Adipocyte (in vitro differentiated cells): ENCODE results near the gene NUP88.

Source experiments
- DNase-seq: peaks from one replicate; pipeline ENCODE4 v3.0.0-alpha.2; 2015; ENCODE audit warnings: low read depth
- H3K27me3 ChIP-seq: replicated peaks from 2 replicates; pipeline ENCODE4 v1.7.0; 2013; ENCODE audit warnings: mild to moderate bottlenecking, low read length, moderate library complexity; ENCODE audit not compliant: control insufficient read depth, insufficient read depth
- H3K36me3 ChIP-seq: 2 replicates; pipeline ENCODE4 v1.7.0; 2013; ENCODE audit warnings: low read length, mild to moderate bottlenecking, moderate library complexity; ENCODE audit not compliant: control insufficient read depth, insufficient read depth, severe bottlenecking
- H3K4me1 ChIP-seq: 2 replicates; pipeline ENCODE4 v1.7.0; 2013; ENCODE audit warnings: mild to moderate bottlenecking, low read length, moderate library complexity; ENCODE audit not compliant: control insufficient read depth, insufficient read depth
- H3K4me3 ChIP-seq: 2 replicates; pipeline ENCODE4 v1.7.0; 2013; ENCODE audit warnings: mild to moderate bottlenecking, low read length, moderate library complexity
- H3K9ac ChIP-seq: 2 replicates; pipeline ENCODE4 v1.7.0; 2013; ENCODE audit warnings: mild to moderate bottlenecking, low read length, moderate library complexity
- H3K9me3 ChIP-seq: 2 replicates; pipeline ENCODE4 v1.7.0; 2013; ENCODE audit warnings: mild to moderate bottlenecking, low read length, moderate library complexity; ENCODE audit not compliant: control insufficient read depth

NUP88 gene

GRCh38 chr17:5378566-5379207, 40.8 kb downstream of the NUP88 start:
- Histone ChIP-seq H3K4me1 (peaks cover 22% of the 10 kb centered on the region), H3K9me3 (no peaks in the 10 kb centered on the region), H3K9ac (no peak overlapping the region), H3K36me3 (peaks cover 86% of the 10 kb centered on the region), H3K4me3 (no peak overlapping the region), H3K27me3 (no peaks in the 10 kb centered on the region)
- DNase-seq, result no peak

GRCh38 chr17:5373112-5373511, 46.4 kb downstream of the NUP88 start:
- Histone ChIP-seq H3K9ac (no peak overlapping the region), H3K36me3 (peaks cover 86% of the 10 kb centered on the region), H3K27me3 (no peaks in the 10 kb centered on the region), H3K4me1 (no peaks in the 10 kb centered on the region), H3K9me3 (no peaks in the 10 kb centered on the region), H3K4me3 (no peak overlapping the region)
- DNase-seq, result no peak

GRCh38 chr17:5370411-5370810, 49.1 kb downstream of the NUP88 start:
- no peak for DNase-seq
- Histone ChIP-seq H3K9ac (no peak overlapping the region), H3K4me3 (no peak overlapping the region), H3K9me3 (no peaks in the 10 kb centered on the region), H3K4me1 (peaks cover 3% of the 10 kb centered on the region), H3K36me3 (peaks cover 82% of the 10 kb centered on the region), H3K27me3 (no peaks in the 10 kb centered on the region)

GRCh38 chr17:5365831-5366230, 53.6 kb downstream of the NUP88 start:
- H3K9me3 ChIP-seq, result no peaks in the 10 kb centered on the region
- H3K4me3 ChIP-seq, result no peak overlapping the region
- peaks cover 68% of the 10 kb centered on the region for H3K36me3 ChIP-seq
- DNase-seq, result no peak
- H3K4me1 ChIP-seq, result peaks cover 22% of the 10 kb centered on the region
- no peaks in the 10 kb centered on the region for H3K27me3 ChIP-seq
- no peak overlapping the region for H3K9ac ChIP-seq

- no peak for DNase-seq
- Histone ChIP-seq H3K4me1 (peaks cover 22% of the 10 kb centered on the region), H3K9ac (no peak overlapping the region), H3K27me3 (no peaks in the 10 kb centered on the region), H3K4me3 (no peak overlapping the region), H3K36me3 (peaks cover 67% of the 10 kb centered on the region), H3K9me3 (no peaks in the 10 kb centered on the region)
Measured at GRCh38 chr17:5364696-5365095, 54.8 kb downstream of the NUP88 start.

- no peaks in the 10 kb centered on the region for H3K9me3 ChIP-seq
- H3K36me3 ChIP-seq, result peaks cover 67% of the 10 kb centered on the region
- H3K27me3 ChIP-seq, result no peaks in the 10 kb centered on the region
- H3K4me1 ChIP-seq, result peaks cover 22% of the 10 kb centered on the region
- no peak overlapping the region for H3K4me3 ChIP-seq
- DNase-seq, result peak; percentile 81
- H3K9ac ChIP-seq, result no peak overlapping the region
Measured at GRCh38 chr17:5364156-5364555, 55.3 kb downstream of the NUP88 start.

DNA sequence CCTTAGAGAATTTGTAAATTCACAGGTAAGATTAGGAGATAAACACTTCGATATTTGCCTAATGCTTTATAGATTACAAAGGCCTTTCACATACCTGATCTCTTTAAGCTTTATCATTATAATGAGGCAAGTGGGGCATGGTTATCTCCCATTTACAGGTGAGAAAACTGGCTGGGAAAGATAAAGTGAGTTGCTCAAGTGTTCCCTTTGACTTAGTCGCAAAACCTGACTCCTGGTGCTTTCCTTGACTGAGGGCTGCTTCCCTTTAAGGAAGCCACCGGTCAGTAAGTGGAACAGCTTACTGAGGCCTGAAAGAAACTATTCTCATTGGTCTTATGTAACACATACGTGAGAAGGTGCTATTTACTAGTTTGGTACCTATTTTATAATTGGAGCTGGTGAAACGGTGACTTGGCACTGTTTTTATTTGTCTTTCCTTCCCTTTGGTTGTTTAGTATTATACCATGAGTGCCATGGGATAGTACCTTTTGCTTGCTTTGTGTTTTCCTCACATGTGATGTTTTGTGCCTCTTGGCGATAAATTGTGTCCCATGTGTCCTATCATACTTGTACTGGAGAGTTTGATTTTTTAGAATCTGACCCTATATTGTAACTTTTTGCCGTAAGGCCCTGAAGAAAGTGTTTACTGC, 57.2 kb downstream of the NUP88 start:
- Histone ChIP-seq H3K4me3 (no peak overlapping the region), H3K4me1 (peaks cover 22% of the 10 kb centered on the region), H3K36me3 (peaks cover 58% of the 10 kb centered on the region), H3K27me3 (no peaks in the 10 kb centered on the region), H3K9me3 (no peaks in the 10 kb centered on the region), H3K9ac (no peak overlapping the region)
- no peak for DNase-seq

DNA sequence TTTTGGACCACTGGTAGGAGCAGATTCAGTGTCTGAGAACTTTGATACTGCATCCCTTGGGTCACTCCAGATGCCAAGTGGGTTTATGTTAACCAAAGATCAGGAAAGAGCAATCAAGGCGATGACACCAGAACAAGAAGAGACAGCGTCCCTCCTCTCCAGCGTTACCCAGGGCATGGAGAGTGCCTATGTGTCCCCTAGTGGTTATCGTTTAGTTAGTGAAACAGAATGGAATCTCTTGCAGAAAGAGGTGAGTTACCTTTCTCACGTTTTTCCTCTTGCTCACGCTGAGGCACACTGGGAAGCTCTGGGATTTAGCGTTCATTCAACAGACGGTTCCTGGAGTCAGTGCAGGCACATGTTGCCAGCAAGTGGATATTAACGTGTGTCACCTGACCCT, 58.0 kb downstream of the NUP88 start:
- Histone ChIP-seq H3K9ac (no peak overlapping the region), H3K36me3 (peaks cover 56% of the 10 kb centered on the region)
- DNase-seq, result no peak

GRCh38 chr17:5355421-5356129, 63.9 kb downstream of the NUP88 start:
- Histone ChIP-seq H3K9me3 (no peaks in the 10 kb centered on the region), H3K9ac (peak overlapping the region; percentile 81), H3K4me1 (peaks cover 28% of the 10 kb centered on the region), H3K4me3 (peak overlapping the region; percentile 70), H3K36me3 (peaks cover 52% of the 10 kb centered on the region), H3K27me3 (no peaks in the 10 kb centered on the region)
- DNase-seq, result peak; percentile 70

More for the DNA sequence above, 58.0 kb downstream of the NUP88 start:
- Histone ChIP-seq H3K9me3 (no peaks in the 10 kb centered on the region), H3K27me3 (no peaks in the 10 kb centered on the region), H3K4me1 (peaks cover 22% of the 10 kb centered on the region), H3K4me3 (no peak overlapping the region)

DNA sequence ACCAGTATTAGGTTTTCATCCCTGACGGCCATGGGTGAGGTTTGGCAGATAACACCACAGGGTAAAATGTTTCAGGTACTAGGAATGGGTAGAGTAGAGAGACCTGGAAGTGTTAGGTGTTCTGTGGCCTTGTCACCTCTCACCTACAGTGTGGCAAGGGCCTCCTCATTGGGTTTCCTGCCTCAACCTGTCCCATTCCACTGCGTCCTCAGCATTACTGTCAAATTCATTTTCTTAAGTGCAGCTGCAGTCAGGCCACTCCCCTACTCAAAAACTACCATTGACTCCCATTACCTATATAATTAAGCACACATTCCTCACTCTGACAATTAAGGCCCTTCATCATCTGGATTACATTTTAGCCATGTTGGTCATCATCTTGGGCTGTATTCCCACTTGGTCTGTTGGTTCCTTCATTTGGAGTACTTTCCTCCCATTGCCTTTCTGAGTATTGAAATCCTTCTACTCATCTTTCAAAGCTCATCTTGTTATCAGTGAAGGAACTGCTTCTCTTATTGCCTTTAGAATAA, 64.5 kb downstream of the NUP88 start:
- Histone ChIP-seq H3K9me3 (no peaks in the 10 kb centered on the region), H3K36me3 (peaks cover 52% of the 10 kb centered on the region), H3K4me3 (peak overlapping the region; percentile 70), H3K4me1 (peaks cover 28% of the 10 kb centered on the region), H3K27me3 (no peaks in the 10 kb centered on the region), H3K9ac (peak overlapping the region; percentile 81)
- DNase-seq, result no peak

DNA sequence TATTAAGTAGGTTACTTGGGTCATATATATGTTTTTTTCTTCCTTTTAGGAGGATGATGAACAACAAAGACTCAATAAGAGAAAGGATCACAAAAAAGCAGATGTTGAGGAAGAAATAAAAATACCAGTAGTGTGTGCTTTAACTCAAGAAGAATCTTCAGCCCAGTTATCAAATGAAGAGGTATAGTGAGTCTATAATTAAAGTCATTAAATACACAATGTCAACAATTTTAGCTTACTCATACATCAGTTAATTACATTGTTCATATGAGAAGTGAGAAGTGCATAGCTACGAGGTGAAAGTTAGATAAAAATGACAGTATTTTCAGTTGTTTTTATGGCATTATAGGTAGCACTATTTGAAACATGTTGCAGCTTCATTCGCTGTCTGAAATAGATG, 65.2 kb downstream of the NUP88 start:
- Histone ChIP-seq H3K9me3 (no peaks in the 10 kb centered on the region), H3K27me3 (no peaks in the 10 kb centered on the region), H3K36me3 (peaks cover 48% of the 10 kb centered on the region), H3K4me1 (peaks cover 28% of the 10 kb centered on the region), H3K4me3 (no peak overlapping the region), H3K9ac (no peak overlapping the region)
- DNase-seq, result no peak
